LNCAP (cell line): Measurements from ENCODE around the gene ANG.

Source experiments
- CTCF ChIP-seq: fragments of 450-650 bp; IDR thresholded peaks from 2 replicates; pipeline ENCODE4 v1.5.1; 2017; ENCODE audit warnings: mild to moderate bottlenecking

The ANG gene

GRCh38 chr14:20698934-20699333, 10.4 kb downstream of the ANG start:
- TF ChIP-seq CTCF: no peak

GRCh38 chr14:20699931-20700330, 11.4 kb downstream of the ANG start:
- no peak for TF ChIP-seq CTCF

DNA sequence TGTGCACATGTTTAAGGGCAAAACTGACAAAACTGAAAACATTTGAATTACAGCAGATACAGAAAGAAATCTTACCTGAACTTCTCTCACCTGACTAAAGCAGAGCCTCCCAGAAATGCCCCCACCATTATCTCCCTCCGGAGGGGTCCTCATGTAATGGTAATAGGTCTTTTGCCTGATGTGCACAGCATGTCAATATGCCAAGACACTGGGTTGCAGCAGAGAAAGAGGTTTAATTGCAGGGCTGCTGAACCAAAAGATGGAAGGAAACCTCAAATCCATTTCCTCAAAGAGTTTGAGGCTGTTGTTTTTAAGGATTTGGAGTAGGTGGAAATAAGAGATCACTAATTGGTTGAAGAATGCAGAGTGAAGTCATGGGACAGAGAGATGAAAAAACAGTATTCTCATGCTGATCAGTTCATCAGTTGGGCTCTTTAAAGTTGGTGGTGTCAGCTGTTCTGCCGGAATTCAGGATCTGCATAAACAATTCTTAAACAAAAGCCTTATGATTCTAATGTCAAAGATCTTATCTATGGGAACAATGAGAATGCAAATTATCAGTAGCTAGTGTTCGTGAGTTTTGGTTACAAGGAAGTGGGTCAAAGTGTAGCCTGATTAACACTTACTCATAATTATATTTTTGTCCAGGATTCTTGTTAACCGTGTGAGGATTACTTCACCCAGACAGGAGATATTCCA, 18.2 kb downstream of the ANG start:
- TF ChIP-seq CTCF: no peak

DNA sequence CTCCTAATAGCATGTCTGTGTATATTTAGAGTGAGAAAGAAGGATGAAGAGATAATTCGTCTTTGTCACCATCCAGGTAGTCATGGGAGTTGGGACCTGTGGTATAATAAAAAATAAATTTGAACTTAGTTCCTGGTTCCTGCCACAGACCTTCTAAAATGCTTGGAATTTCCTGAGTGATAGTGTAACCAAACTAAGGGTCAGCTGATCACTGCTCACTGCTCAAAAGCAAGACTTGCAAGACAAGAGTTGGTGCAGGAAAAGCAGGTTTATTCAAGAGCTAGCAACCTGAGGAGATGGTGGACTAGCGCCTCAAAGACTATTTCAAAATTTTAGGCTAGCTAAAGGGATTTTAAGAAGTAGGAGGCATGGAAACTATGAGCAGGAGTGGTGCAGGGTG, 19.1 kb downstream of the ANG start:
- no peak for TF ChIP-seq CTCF

GRCh38 chr14:20711261-20711660, 22.7 kb downstream of the ANG start:
- no peak for TF ChIP-seq CTCF

DNA sequence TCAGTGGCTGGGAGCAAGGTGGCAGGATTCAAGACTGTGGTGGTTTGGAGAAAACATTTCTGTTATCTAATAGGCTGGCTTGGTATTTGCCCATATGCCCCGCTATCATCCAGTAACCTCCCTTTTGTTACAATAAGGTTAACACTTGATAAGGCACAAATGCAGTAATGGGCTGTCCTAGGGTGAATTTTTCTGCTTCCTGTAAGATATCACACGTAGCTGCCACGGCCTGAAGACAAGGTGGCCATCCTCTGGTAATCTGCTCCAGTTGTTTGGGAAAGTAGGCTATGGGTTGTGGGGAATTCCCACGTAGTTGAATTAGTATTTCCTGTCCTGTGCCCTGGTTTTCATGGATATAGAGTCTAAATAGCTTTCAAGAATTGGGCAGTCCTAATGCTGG, 23.1 kb downstream of the ANG start:
- TF ChIP-seq CTCF: no peak

DNA sequence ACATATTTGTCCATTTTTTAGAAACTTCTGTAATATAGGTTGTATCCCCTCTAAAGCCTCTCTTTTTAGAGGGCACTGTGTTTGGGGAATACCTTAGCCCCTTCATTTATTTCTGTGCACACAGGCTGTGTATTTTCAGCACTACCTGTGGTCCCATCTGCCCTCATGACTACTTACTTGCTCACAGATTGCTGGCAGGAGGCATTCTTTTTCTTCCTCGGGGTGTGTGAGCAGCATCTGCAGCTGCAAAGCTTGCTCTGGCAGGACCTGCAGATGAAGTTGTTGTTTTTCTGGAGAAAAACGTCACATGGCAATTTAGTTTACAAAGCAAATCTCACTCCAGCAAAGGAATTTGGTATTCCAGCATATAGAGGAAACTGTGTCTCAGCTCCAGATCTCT, 24.3 kb downstream of the ANG start:
- no peak for TF ChIP-seq CTCF
